ENCODE results near the gene SEMA6A. TPM values are rescaled to one million over a fixed set of nuclear protein-coding genes. Genes with fewer than 3 reads are reported as not detected.

Gene SEMA6A
- total and polyA plus RNA-seq, 2 of the 13 experiments (the other 11 are each of a cell fraction or from before 2014, with no cell fraction given) = 5.1 to 6.5 TPM

DNA sequence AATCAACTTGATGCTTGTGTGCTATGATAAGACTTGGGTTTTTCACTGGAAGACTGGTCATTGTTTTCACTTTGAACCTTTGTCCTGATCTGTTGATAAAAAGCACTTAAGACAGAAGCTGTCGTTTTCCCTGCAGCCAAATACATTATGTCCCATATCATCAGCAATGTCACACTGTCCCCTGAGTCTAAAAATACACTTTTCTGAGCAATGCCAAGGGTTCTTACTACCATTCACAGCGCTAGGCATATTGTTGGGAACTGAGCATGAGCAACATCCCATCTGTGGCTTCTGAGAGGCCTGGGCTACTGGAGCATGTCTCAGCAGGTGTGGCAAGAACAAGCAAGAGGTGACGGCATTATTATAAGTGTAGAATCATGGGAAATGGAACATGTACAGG, 81.8 kb downstream of the SEMA6A start:
- ATAC-seq = no peak
- TF ChIP-seq HES4 (CRISPR knock-in tag; IDR thresholded peaks at IDR 0.05; ENCODE audit: borderline replicate concordance) (no peak), POGZ (CRISPR knock-in tag; IDR thresholded peaks at IDR 0.05) (no peak), ZBTB20 (CRISPR knock-in tag; IDR thresholded peaks at IDR 0.05; ENCODE audit: borderline replicate concordance, low read depth) (no peak), SNRNP70 (IDR thresholded peaks at IDR 0.05; ENCODE audit: low read depth, low read length) (no peak), TBX3 (IDR thresholded peaks at IDR 0.05; ENCODE audit: borderline replicate concordance) (no peak), CEBPG (CRISPR knock-in tag; IDR thresholded peaks at IDR 0.05) (no peak)
- TF ChIP-seq, protein P1, sequence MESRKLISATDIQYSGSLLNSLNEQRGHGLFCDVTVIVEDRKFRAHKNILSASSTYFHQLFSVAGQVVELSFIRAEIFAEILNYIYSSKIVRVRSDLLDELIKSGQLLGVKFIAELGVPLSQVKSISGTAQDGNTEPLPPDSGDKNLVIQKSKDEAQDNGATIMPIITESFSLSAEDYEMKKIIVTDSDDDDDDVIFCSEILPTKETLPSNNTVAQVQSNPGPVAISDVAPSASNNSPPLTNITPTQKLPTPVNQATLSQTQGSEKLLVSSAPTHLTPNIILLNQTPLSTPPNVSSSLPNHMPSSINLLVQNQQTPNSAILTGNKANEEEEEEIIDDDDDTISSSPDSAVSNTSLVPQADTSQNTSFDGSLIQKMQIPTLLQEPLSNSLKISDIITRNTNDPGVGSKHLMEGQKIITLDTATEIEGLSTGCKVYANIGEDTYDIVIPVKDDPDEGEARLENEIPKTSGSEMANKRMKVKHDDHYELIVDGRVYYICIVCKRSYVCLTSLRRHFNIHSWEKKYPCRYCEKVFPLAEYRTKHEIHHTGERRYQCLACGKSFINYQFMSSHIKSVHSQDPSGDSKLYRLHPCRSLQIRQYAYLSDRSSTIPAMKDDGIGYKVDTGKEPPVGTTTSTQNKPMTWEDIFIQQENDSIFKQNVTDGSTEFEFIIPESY (CRISPR knock-in tag; IDR thresholded peaks at IDR 0.05) = no peak
- no peaks in the 10 kb centered on the region for H3K9me3 ChIP-seq (ENCODE audit: low read length)
- no peaks in the 10 kb centered on the region for H3K79me2 ChIP-seq (ENCODE audit: insufficient read depth, low read length)
- H3K27me3 ChIP-seq (ENCODE audit: control insufficient read depth in 1 of 2, insufficient read depth in 2 of 2, low read length in 2 of 2) = peaks cover 0 to 1% of the 10 kb centered on the region in 2 experiments; a peak in 1 of 5 replicates
- no peak overlapping the region for H3K4me2 ChIP-seq (ENCODE audit: low read depth, low read length)
- no peaks in the 10 kb centered on the region for H4K20me1 ChIP-seq (ENCODE audit: insufficient read depth, low read length)
- no peak for FAIRE-seq
- ChIA-PET CTCF (ENCODE audit: low intra/inter-chr PET ratio, low total read pairs) (no interaction called here), POLR2A (no interaction called here)
- no peak overlapping the region for H3K4me3 ChIP-seq (replicated peaks in 1 of 3; ENCODE audit: insufficient read depth in 1 of 3, low read depth in 2 of 3, low read length in 3 of 3)
- BruUV-seq (replicated peaks) = no TSS peak
- no peak overlapping the region for H2AFZ ChIP-seq (ENCODE audit: low read length)
- intact Hi-C loops (cut with micrococcal nuclease; ENCODE audit: unreplicated experiment) (no loop called here), in situ Hi-C loops (cut with HindIII; ENCODE audit: extremely low pct_ligation_motif_present, low pct_unique_long_range_greater_than_20kb) (no loop called here)
- 79% methylated on average over 3 of the region's 3 CpGs for WGBS (ENCODE audit: low lambda C conversion rate)
- peaks cover 1 to 14% of the 10 kb centered on the region in 2 experiments; a peak in 2 of 5 replicates for H3K36me3 ChIP-seq (replicated peaks in 1 of 2; ENCODE audit: control insufficient read depth in 1 of 2, insufficient read depth in 2 of 2, low read length in 2 of 2)
- no peak overlapping the region for H3K9ac ChIP-seq (ENCODE audit: insufficient read depth, low read depth, low read length)
- DNase-seq (ENCODE audit: low spot score) = no peak
- H3K27ac ChIP-seq (ENCODE audit: extremely low read length, insufficient read depth, low read length) = no peak overlapping the region
- H3K4me1 ChIP-seq (ENCODE audit: insufficient read depth, low read length) = no peaks in the 10 kb centered on the region; the same call in 1 of the 2 replicates

Measured in HepG2 (cell line).